NCI-H187 (cell line): ENCODE results near the gene MMP23B.
"Not testable (repeated sequence)": the region's sequence is repeated elsewhere in the genome, so short reads cannot be mapped to it uniquely, and the experiment has no call there.

Experiments
- DNase-seq, 2 experiments: peaks; one replicate each; lab custom pipeline; 2025; lab: John Stamatoyannopoulos, UW

Gene MMP23B

DNA sequence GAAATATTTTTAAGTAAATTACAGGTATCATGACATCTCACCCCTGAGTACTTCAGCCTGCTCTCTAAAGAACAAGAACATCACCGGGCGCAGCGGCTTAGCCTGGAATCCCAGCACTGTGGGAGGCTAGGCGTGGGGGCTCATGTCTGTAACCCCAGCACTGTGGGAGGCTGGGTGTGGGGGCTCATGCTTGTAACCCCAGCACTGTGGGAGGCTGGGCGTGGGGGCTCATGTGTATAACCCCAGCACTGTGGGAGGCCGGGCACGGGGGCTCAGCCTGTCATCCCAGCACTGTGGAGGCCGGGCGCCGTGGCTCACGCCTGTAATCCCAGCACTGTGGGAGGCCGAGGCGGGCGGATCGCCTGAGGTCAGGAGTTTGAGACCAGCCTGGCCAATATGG lies 34.6 kb downstream of the MMP23B start:
- no peak for DNase-seq

DNA sequence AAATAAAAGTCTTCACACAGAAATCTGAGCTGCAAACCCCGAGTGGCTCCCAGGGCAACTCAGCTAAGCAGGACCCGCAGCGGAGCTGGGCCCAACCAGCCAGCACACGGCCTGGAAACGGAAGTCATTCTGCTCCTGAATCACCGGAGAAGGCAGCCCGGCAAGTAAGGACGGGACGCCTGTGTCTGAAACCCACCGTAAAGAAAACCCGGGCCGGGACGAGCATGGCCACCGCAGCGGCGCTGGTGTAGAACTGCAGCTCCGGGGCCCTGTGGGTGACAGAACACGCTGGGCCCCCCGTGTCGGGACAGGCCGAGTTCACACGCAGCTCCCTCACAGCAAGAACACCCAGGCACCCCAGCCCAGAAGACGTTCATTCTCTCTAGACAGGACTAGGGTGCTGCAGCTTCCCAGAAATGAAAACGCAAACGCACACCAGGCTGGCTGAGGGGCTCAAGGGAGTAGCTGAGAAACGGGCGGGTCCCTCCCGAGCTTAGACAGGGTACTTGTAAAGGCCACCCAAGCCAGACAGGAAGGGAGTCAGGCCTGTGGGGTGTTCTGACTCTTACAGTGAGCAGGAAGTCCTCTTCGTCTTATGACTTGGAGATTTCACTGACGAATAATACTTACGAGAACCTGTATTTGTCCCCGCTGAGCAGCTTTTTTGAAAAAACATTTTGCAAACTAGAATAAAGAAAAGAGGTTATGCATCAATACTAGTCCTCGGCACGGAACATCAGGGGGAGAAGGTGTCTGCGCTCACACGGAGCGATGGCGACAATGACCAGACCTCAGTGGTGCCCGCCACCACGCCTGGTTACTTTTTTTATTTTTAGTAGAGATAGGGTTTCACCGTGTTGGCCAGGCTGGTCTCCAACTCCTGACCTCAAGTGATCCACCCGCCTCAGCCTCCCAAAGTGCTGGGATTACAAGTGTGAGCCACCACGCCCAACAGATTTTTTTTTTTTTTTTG lies 37.8 kb downstream of the MMP23B start:
- DNase-seq: no peak

DNA sequence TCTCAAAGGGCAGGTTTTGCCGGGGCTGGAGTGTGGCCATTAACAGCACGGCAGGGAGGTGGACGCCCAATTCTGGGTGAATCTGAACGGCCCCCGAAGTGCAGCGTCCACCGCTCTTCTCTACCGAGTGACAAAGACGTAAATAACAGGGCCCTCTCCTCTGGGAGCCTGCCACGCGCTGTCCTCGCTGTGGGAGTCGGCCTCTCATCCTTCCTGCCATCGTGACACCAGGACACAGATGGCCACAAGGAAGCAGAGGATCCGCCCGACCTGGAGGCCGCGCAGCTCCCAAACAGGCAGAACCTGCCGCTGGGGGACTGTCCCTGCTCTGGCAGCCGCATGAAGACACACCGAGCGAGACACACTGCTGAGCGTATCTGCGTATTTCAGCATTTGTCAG lies 38.9 kb downstream of the MMP23B start:
- DNase-seq: no peak

DNA sequence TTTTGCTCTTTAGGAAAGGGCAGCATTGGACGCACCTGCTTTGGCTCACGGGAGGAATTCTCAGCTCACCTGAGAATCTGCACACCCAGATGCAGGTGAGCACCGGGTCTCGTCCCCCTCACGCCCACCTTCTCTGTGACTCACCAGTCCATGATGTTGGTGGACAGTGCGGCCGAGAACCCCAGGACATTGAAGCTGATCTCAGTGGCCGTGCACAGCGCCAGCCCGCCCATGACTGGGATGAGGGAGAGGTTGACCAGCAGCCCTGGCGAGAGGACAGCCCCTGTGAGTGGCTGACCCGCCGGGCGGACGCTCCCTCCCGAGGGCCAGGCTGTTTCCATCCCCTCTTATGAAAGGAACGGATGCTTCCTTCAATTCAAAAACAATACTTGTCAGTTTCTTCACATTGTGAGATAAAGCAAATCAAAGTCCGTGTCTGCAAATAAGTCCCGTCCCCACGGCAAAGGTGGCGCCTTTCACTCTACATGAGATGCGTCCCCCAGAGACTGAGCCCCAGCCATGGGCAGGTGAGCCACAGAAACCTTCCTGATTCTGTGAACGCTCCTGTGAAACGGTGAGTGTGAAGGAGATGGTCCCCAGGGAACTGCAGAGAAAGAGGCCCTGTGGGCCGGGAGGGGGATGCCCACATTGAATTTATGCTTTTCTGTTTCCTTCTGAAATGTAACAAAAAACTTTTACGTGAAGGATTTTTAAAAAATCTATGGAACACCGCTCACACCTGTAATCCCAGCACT lies 39.6 kb downstream of the MMP23B start:
- no peak for DNase-seq

DNA sequence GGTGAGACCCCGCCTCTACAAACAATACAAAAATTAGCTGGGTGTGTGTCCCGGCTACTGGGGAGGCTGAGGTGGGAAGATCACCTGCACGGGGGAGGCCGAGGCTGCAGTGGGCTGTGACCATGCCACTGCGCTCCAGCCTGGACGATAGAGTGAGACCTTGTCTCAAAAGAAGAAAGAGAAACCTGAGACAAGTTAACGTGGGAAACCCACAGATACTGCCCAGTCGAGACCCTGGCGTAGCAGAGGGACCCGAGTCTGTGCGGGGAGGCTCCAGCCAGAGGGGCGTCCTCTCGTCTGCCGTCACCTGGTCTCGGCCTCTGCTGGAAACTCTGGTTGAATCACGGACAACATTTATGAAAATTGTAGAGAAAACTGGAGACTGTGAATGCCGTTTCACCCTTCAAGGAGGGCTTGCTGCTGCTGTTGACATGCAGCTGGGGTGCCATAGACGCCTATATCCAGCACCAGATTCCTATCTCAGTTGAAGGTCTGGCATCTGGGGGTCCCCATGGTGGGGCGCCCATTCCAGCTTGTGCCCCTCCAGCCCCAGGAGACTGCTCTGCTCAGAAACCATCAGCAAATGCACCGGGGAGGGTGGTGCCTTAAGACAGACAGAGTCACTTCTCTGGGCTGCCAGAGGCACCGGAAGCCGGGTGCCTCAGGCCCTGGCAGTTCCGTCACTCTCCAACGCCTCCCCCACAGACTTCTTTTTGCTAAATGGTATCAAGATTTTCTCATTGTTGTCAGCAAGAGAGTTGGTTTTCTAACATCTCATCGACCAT lies 40.4 kb downstream of the MMP23B start:
- DNase-seq: no peak

DNA sequence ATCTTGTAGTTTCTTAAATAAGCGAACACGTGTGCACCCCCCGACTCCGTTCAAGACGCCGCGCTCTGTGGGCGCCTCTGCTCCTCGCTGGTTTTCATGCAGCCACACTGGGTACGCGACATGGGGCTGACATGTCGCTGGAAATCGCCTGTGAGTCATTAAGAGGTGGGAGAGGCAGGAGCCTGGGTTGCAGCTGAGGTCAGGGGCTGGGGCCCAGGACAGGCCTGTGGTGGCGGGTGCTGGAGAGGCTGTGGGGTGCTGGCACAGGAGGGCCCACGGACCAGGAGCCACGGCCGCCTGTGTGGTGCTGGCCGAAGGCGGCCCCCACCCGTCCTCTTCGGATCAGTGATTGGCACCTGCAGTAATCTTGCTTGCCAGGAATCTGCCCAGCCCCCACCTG lies 42.8 kb downstream of the MMP23B start:
- not testable (repeated sequence) for DNase-seq

DNA sequence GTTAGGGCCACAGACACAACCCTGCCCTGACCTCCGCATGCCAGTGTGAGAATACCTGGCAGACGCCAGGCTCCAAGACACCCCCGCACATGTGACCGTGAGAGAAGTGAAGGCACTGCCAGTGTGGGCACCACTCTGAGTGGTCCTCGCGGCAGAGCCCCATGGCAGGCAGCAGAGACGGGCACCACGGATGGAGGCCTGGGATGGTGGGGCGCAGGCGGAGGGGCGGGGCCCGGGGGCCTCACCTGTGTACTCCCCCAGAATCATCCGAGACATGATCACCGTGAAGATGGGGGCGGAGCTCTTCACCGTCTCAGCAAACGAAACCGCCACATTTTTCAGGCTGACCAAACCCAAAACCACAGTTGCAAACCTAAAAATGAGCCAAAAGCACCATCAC lies 43.2 kb downstream of the MMP23B start:
- DNase-seq: not testable (repeated sequence)

DNA sequence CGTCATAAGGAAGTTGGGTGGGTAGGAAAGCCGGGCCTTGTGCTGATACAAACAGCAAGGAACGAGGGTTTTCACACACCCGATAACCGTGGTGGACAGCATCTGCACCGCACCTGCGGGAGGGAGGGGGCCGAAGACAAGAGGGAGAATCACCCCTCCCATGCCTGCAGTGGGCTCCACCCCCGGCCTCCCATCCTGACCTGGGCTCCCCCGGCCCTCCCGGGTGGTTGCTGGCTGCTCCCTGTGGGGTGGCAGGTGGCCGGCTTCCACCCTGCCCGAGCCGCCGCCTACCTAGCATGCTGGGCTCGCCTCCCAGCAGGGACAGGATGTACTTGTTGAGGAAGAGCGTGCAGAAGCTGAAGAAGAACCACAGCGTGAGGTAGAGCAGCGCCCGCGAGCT lies 44.1 kb downstream of the MMP23B start:
- DNase-seq: not testable (repeated sequence)

DNA sequence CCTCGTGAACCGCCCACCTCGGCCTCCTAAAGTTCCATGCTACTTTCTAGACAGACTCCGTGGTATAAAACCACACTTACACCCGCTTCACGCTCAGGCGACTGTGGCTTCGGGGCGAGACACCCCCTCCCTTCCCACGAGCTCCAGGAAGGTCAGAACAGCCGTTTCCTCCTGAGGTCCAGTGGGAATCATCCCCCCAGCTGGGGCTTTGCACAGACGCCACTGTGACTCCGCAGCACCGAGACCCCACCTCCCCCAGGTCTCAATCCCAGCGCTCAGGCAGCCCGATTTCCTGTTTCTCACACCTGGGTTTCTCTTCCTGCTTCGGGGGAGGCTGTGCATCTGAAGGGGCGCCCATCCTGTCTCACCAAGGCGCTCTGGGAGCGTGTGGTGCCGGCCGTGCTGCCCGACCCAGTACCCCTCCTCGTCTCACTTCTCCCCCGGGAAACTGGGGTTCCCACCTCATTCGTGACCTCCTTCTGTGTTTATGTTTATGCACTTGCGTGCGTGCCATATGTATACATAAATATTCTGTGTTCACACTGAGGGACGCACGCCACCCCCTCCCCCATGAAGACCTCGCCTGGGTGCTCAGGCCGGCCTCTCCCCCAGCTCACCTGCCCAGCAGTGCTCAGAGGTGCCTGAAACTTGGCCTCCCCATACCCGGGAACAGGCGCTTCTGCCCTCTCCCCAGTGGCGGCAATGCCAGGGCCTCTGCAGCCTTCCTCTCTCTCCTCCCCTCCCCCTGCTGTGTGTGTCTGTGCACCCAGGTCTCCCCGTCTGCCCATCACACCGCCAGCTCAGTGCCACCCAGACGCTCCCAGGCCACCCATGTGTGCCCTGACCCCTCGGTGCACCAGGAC lies 46.0 kb downstream of the MMP23B start:
- no peak for DNase-seq

DNA sequence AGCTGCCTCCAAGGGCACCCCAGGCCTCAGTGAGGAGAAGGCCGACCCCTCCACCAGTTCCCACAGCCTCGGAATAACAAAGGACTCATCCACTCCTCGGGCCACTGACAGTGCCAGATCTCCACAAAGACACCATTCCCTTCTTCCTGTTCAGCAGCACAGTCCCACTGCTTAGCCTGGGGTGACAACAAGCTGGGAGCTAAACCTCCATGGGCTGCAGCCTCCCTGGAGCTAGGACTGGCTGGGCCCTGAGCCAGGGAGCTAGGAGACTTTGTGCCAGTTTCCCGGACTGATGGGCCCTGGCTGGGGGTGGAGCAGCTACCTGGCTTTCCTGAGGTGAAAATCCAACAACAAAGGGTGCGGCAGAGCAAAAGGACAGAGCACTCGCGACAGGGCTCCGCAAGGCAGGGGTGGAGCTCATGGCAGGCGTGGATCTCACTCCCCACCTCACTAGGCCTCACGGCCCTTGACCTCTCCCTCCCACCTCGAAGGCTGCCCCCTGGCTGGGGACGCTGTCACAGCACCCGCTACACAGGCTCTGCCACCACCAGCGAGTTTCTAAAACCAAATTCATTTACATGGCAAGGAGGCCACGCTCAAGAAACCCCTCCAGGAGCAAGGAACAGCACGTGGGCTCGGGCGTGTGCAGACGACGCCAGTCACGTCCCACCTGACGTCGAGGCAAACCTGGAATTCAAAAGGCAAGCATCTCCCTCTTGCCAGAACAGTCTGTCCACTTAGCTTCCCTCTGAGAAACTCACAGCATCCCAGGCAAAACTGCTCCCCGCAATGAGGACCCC lies 46.8 kb downstream of the MMP23B start:
- DNase-seq: no peak

DNA sequence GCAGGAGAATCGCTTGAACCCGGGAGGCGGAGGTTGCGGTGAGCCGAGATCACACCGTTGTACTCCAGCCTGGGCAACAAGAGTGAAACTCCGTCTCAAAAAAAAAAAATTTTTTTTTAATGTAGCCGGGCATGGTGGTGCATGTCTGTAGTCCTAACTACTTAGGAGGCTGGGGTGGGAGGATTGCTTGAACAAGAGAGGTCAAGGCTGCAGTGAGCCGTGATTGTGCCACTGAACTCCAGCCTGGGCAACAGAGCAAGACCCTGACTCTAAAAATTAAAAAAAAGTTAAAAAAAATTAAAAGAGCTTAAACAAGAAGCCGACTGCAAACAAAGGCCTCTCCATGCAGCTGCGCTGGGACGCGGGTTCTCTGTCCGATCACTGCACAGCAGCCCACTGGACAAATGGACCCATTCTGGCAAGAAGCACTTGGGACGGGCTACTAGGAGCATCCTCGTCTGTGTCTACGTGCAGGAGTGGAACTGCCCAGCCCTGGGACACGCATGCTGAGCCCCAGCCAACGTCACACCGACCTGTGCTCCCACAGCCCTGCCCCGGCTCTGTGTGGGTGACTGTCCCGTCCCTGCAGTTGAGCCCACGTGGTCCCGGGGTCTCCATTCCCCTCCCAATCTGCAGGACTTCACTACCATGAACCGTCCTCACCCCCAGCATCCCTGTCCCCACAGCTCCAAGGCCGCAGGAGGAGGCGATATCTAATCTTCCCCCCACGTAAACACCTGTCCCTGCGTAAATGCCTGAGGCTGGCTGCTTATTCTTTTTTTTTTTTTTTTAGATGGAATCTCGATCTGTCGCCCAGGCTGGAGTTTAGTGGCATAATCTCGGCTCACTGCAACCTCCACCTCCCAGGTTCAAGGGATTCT lies 48.3 kb downstream of the MMP23B start:
- DNase-seq: no peak

DNA sequence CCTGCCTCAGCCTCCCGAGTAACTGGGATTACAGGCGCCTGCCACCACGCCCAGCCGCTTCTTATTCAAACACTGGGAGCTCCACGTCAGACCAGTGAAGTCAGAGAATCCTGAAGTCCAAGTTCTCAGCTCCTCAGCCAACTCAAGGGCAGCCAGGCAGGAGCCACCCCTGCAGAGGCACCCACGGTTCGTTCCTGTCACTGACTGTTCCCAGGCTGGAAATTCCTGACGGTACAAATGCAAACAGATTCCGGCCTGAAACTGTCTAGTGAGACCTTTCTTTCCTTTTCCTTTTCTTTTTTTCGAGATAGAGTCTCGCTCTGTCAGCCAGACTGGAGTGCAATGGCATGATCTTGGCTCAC lies 48.9 kb downstream of the MMP23B start:
- DNase-seq: no peak

DNA sequence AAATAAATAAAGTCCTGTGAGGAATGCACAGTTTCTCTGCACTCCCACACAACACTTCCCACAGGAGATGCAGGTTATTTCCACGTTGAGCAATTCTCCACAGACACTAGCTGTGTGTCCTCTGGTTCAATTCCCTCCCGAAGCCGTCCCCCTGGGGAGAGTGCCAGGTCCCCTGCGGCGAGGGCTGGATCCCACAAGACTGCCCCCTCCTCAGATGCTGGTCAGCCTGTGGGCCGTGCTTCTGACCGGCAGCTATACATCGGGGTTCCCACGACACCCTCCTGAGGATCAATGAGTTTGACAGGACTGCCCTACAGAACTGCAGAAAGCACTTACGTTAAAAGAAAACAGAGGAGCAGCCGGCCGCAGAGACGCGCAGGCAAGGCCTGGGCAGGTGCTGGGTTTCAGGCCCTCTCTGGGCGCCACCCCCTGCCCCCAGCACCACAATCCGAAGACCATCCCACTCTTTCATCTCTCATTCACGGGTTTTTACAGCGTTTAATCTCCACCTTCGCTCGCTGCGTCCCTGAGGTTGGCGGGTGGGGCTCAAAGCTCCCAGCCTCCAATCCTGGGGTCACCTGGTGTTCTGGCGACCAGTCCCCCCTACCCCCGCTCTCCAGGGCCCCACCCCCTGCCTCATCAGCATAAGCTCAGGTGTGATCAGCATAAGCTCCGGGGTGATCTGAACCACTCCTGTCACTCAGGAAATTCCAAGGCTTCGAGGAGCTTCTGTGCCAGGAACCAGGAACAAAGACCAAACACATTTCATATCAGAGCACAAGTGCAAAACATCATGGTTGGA lies 51.3 kb downstream of the MMP23B start:
- DNase-seq: no peak
